GM23338 (cell line): ENCODE data around the gene EFTUD2. TPM values are rescaled to one million over a fixed set of nuclear protein-coding genes. Genes with fewer than 3 reads are reported as not detected.

Experiments
- ATAC-seq: fragments of 200-7000 bp; cut with Tn5 transposase; 3 replicates; pipeline ENCODE4 v1.9.1; 2020
- DNase-seq: peaks from one replicate; pipeline ENCODE4 v3.0.0-alpha.2; 2015; ENCODE audit warnings: low spot score
- H2AFZ ChIP-seq: fragments of 200-600 bp; sonication (generic); 2 replicates; pipeline ENCODE4 v1.8.0; 2016; ENCODE audit warnings: antibody characterized with exemption, mild to moderate bottlenecking, moderate library complexity
- H3F3A ChIP-seq: fragments of 200-600 bp; sonication (generic); replicated peaks from 2 replicates; pipeline ENCODE4 v1.8.0; 2017; ENCODE audit warnings: antibody characterized with exemption, mixed run types, low read depth
- H3K27ac ChIP-seq: fragments of 200-600 bp; sonication (generic); 2 replicates; pipeline ENCODE4 v1.6.1; 2016; ENCODE audit warnings: low read depth
- H3K27me3 ChIP-seq: fragments of 200-600 bp; sonication (generic); 2 replicates; pipeline ENCODE4 v1.8.0; 2016; ENCODE audit warnings: mild to moderate bottlenecking, mixed run types, moderate library complexity; ENCODE audit not compliant: insufficient read depth
- H3K36me3 ChIP-seq: fragments of 200-600 bp; sonication (generic); 2 replicates; pipeline ENCODE4 v1.8.0; 2016; ENCODE audit warnings: mild to moderate bottlenecking; ENCODE audit not compliant: insufficient read depth
- H3K4me1 ChIP-seq: fragments of 200-600 bp; sonication (generic); 2 replicates; pipeline ENCODE4 v1.8.0; 2016; ENCODE audit warnings: mild to moderate bottlenecking, moderate library complexity; ENCODE audit not compliant: insufficient read depth
- H3K4me2 ChIP-seq: fragments of 200-600 bp; sonication (generic); 2 replicates; pipeline ENCODE4 v1.7.1; 2017; ENCODE audit warnings: mixed run types
- H3K4me3 ChIP-seq: fragments of 200-600 bp; sonication (generic); 2 replicates; pipeline ENCODE4 v1.6.1; 2016; ENCODE audit warnings: mixed run types
- H3K79me2 ChIP-seq: fragments of 200-600 bp; sonication (generic); replicated peaks from 2 replicates; pipeline ENCODE4 v1.8.0; 2017; ENCODE audit warnings: mild to moderate bottlenecking; ENCODE audit not compliant: insufficient read depth
- H3K9me2 ChIP-seq: fragments of 200-600 bp; sonication (generic); 2 replicates; pipeline ENCODE4 v1.8.0; 2017; ENCODE audit not compliant: insufficient read depth
- H4K20me1 ChIP-seq: fragments of 200-600 bp; sonication (generic); replicated peaks from 2 replicates; pipeline ENCODE4 v1.8.0; 2017; ENCODE audit warnings: mild to moderate bottlenecking; ENCODE audit not compliant: insufficient read depth
- H3K27ac Mint-ChIP-seq: 2 replicates; pipeline ENCODE4 v1.8.0; 2020; ENCODE audit warnings: inconsistent platforms, mild to moderate bottlenecking, moderate library complexity, mixed read lengths
- H3K27me3 Mint-ChIP-seq: 3 replicates; pipeline ENCODE4 v1.8.0; 2022; ENCODE audit warnings: low read depth, mild to moderate bottlenecking, moderate library complexity, mixed read lengths, inconsistent platforms; ENCODE audit not compliant: insufficient read depth, poor library complexity
- H3K36me3 Mint-ChIP-seq: 3 replicates; pipeline ENCODE4 v1.8.0; 2021; ENCODE audit warnings: low read depth, mild to moderate bottlenecking, inconsistent platforms, moderate library complexity, mixed read lengths
- H3K4me1 Mint-ChIP-seq: 3 replicates; pipeline ENCODE4 v1.8.0; 2020; ENCODE audit warnings: mild to moderate bottlenecking, inconsistent platforms, mixed read lengths
- H3K4me3 Mint-ChIP-seq: 3 replicates; pipeline ENCODE4 v1.8.0; 2021; ENCODE audit warnings: moderate library complexity, mild to moderate bottlenecking, inconsistent platforms, mixed read lengths
- H3K9me3 Mint-ChIP-seq: 3 replicates; pipeline ENCODE4 v1.8.0; 2020; ENCODE audit warnings: moderate library complexity, mild to moderate bottlenecking, inconsistent platforms, mixed read lengths
- CREB1 ChIP-seq: fragments of 250-450 bp; sonication (Bioruptor Pico); IDR thresholded peaks from 2 replicates; pipeline ENCODE4 v1.5.0; 2020; ENCODE audit warnings: low read depth, mild to moderate bottlenecking, moderate library complexity
- CTCF ChIP-seq, 2 experiments: fragments of 200-600 bp in 1 of 2; sonication (generic) in 1 of 2; conservative IDR thresholded peaks; 2 replicates each; pipeline versions ENCODE4 v1.5.1 to v1.6.1; 2016 to 2017; ENCODE audit warnings: antibody characterized with exemption in 2 of 2, low read depth in 2 of 2, mild to moderate bottlenecking in 2 of 2, moderate library complexity in 1 of 2
- EZH2phosphoT487 ChIP-seq: fragments of 200-600 bp; sonication (generic); IDR thresholded peaks from one replicate; pipeline ENCODE4 v1.8.1; 2018; ENCODE audit warnings: antibody characterized with exemption; ENCODE audit not compliant: unreplicated experiment
- NANOG ChIP-seq: IDR thresholded peaks from 2 replicates; pipeline ENCODE4 v1.6.1; 2016; ENCODE audit warnings: antibody characterized with exemption, borderline replicate concordance
- REST ChIP-seq: IDR thresholded peaks from one replicate; pipeline ENCODE4 v1.6.1; 2018; ENCODE audit warnings: antibody characterized with exemption; ENCODE audit not compliant: unreplicated experiment
- STAT1 ChIP-seq: IDR thresholded peaks from one replicate; pipeline ENCODE4 v1.6.1; 2016; ENCODE audit warnings: antibody characterized with exemption; ENCODE audit not compliant: unreplicated experiment
- ZNF114 ChIP-seq: fragments of 250-450 bp; sonication (Bioruptor Pico); IDR thresholded peaks from 2 replicates; pipeline ENCODE4 v1.5.0; 2020; ENCODE audit warnings: mild to moderate bottlenecking, moderate library complexity
- ZNF331 ChIP-seq: fragments of 250-450 bp; sonication (Bioruptor Pico); IDR thresholded peaks from 2 replicates; pipeline ENCODE4 v1.5.0; 2020; ENCODE audit warnings: low read depth, mild to moderate bottlenecking, moderate library complexity
- ZNF462 ChIP-seq: fragments of 250-450 bp; sonication (Bioruptor Pico); IDR thresholded peaks from 2 replicates; pipeline ENCODE4 v1.5.0; 2020; ENCODE audit warnings: mild to moderate bottlenecking, moderate library complexity
- polyA plus RNA-seq: library from polyadenylated mRNA; unstranded; fragments of >200 nt; fragmentation: Nextera tagmentation; extraction: Ambion mirVana; gene quantifications from 2 replicates; pipeline ENCODE4 v1.2.1, GENCODE V29; 2016
- total RNA-seq: library from RNA; depleted of rRNA; stranded (reverse); fragments of >200 nt; shearing (Covaris generic); gene quantifications from 2 replicates; pipeline ENCODE4 v1.2.3, GENCODE V29; 2014

Gene EFTUD2
- total and polyA plus RNA-seq, 2 experiments from 2014 or later: 61.6 to 196 TPM

- TF ChIP-seq NANOG (no peak), ZNF114 (no peak), CREB1 (CRISPR knock-in tag) (no peak), ZNF462 (CRISPR knock-in tag) (no peak), STAT1 (no peak), REST (no peak), ZNF331 (CRISPR knock-in tag) (no peak), EZH2phosphoT487 (no peak), CTCF (conservative IDR thresholded peaks at IDR 0.05; ENCODE audit: low read depth in 2 of 2) (no peak)
- Histone ChIP-seq H3K4me1 (peaks cover 12% of the 10 kb centered on the region), H3K36me3 (peaks cover 20% of the 10 kb centered on the region), H3F3A (no peaks in the 10 kb centered on the region; the same call in 1 of the 2 replicates), H2AFZ (no peak overlapping the region), H3K9me2 (no peaks in the 10 kb centered on the region), H4K20me1 (peaks cover 47% of the 10 kb centered on the region), H3K27me3 (no peaks in the 10 kb centered on the region), H3K4me2 (no peak overlapping the region), H3K79me2 (peaks cover 95% of the 10 kb centered on the region), H3K4me3 (no peak overlapping the region), H3K27ac (peak overlapping the region; percentile 58; the same call in 1 of the 2 replicates)
- H3K27ac Mint-ChIP-seq: no peak overlapping the region; the same call in 1 of the 2 replicates
- DNase-seq (no peak), ATAC-seq (peak; percentile 41)
- H3K9me3 Mint-ChIP-seq: no peaks in the 10 kb centered on the region
- H3K27me3 Mint-ChIP-seq: peaks cover 5% of the 10 kb centered on the region
- H3K4me1 Mint-ChIP-seq: peaks cover 21% of the 10 kb centered on the region
- no peak overlapping the region for H3K4me3 Mint-ChIP-seq
- H3K36me3 Mint-ChIP-seq: peaks cover 62% of the 10 kb centered on the region
Measured at GRCh38 chr17:44941712-44942331, 42.6 kb upstream of the EFTUD2 start.
